HepG2 (cell line): ENCODE data around the gene ATP5MC2. TPM values are rescaled to one million over a fixed set of nuclear protein-coding genes. Genes with fewer than 3 reads are reported as not detected.
"Not testable (repeated sequence)": the region's sequence is repeated elsewhere in the genome, so short reads cannot be mapped to it uniquely, and the experiment has no call there.

Source experiments
- ATAC-seq: fragments of 200-7000 bp; cut with Tn5 transposase; 3 replicates; pipeline ENCODE4 v1.9.1; 2020; ENCODE audit warnings: mild to moderate bottlenecking, moderate library complexity
- BruUV-seq: library from RNA; stranded (reverse); fragments of 400-500 nt; replicated peaks from 2 replicates; lab custom pipeline; 2021; lab: Mats Ljungman, UMichigan
- CTCF ChIA-PET: fragments of 300-600 bp; formaldehyde crosslinking; extraction: SDS; loops from one replicate; lab custom pipeline; 2021; ENCODE audit warnings: low total read pairs, inconsistent platforms, low intra/inter-chr PET ratio; lab: Yijun Ruan, JAX
- POLR2A ChIA-PET: fragments of 350-600 bp; sonication (Branson Sonifier 250); formaldehyde crosslinking; loops from one replicate; lab custom pipeline; 2020; ENCODE audit warnings: antibody characterized with exemption, inconsistent platforms; lab: Yijun Ruan, JAX
- DNase-seq: peaks from one replicate; pipeline ENCODE4 v3.0.0-alpha.2; 2015; ENCODE audit warnings: low spot score
- FAIRE-seq: peaks from 3 replicates; lab custom pipeline; 2011; peaks lifted over from hg19 to GRCh38; lab: Jason Lieb, UNC
- H2AFZ ChIP-seq: one replicate; pipeline ENCODE4 v1.6.1; 2011; ENCODE audit warnings: low read length, inconsistent platforms
- H3K27ac ChIP-seq: fragments of 300-600 bp; 3 replicates; pipeline ENCODE4 v1.8.0; 2011; ENCODE audit warnings: mixed run types, mild to moderate bottlenecking, mixed read lengths, low read length, inconsistent platforms; ENCODE audit not compliant: insufficient read depth; ENCODE audit errors: extremely low read length
- H3K27me3 ChIP-seq, 2 experiments: fragments of 200-600 bp in 1 of 2; 2 replicates in 1 of 2; 3 replicates in 1 of 2; pipeline versions ENCODE4 v1.6.0 to v1.8.0; 2011; ENCODE audit warnings: low read length in 2 of 2, mild to moderate bottlenecking in 2 of 2, moderate library complexity in 2 of 2, inconsistent platforms in 1 of 2; ENCODE audit not compliant: insufficient read depth in 2 of 2, control insufficient read depth in 1 of 2
- H3K36me3 ChIP-seq, 2 experiments: fragments of 200-600 bp in 1 of 2; replicated peaks in 1 of 2; 2 replicates in 1 of 2; 3 replicates in 1 of 2; pipeline versions ENCODE4 v1.5.1 to v1.8.0; 2011; ENCODE audit warnings: low read length in 2 of 2, inconsistent platforms in 1 of 2; ENCODE audit not compliant: insufficient read depth in 2 of 2, control insufficient read depth in 1 of 2
- H3K4me1 ChIP-seq: 2 replicates; pipeline ENCODE4 v1.5.1; 2012; ENCODE audit warnings: low read length, inconsistent platforms; ENCODE audit not compliant: insufficient read depth
- H3K4me2 ChIP-seq: 2 replicates; pipeline ENCODE4 v1.6.0; 2011; ENCODE audit warnings: low read depth, low read length, inconsistent platforms
- H3K4me3 ChIP-seq, 3 experiments: fragments of 200-600 bp in 1 of 3; sonication (generic), shearing (Covaris generic) in 1 of 3; replicated peaks in 1 of 3; 2 replicates each; pipeline ENCODE4 v1.5.1; 2011 to 2016; ENCODE audit warnings: low read length in 3 of 3, inconsistent platforms in 2 of 3, low read depth in 2 of 3, mild to moderate bottlenecking in 2 of 3, control low read depth in 1 of 3, mixed read lengths in 1 of 3; ENCODE audit not compliant: insufficient read depth in 1 of 3
- H3K79me2 ChIP-seq: one replicate; pipeline ENCODE4 v1.6.1; 2011; ENCODE audit warnings: low read length, inconsistent platforms; ENCODE audit not compliant: insufficient read depth
- H3K9ac ChIP-seq: 2 replicates; pipeline ENCODE4 v1.6.0; 2011; ENCODE audit warnings: mild to moderate bottlenecking, low read depth, low read length, inconsistent platforms; ENCODE audit not compliant: insufficient read depth
- H3K9me3 ChIP-seq: 2 replicates; pipeline ENCODE4 v1.5.1; 2012; ENCODE audit warnings: mild to moderate bottlenecking, low read length
- H4K20me1 ChIP-seq: 2 replicates; pipeline ENCODE4 v1.6.0; 2011; ENCODE audit warnings: inconsistent platforms, mild to moderate bottlenecking, low read length, moderate library complexity; ENCODE audit not compliant: insufficient read depth
- DMAP1 ChIP-seq: IDR thresholded peaks from 2 replicates; pipeline ENCODE4 v1.6.1; 2016
- ZNF629 ChIP-seq: sonication (generic); formaldehyde crosslinking; conservative IDR thresholded peaks from 2 replicates; pipeline ENCODE4 v1.5.0; 2020; ENCODE audit warnings: missing genetic modification reagents
- WGBS: methylation state at CpG from one replicate; pipeline ENCODE4 v1.1.6; 2017; ENCODE audit warnings: low lambda C conversion rate; 5-methylcytosine and 5-hydroxymethylcytosine counted together
- in situ Hi-C: cut with HindIII; loops from 2 replicates; pipeline ENCODE4 v1.10.0; 2017; ENCODE audit warnings: low pct_unique_long_range_greater_than_20kb; ENCODE audit not compliant: extremely low pct_ligation_motif_present
- intact Hi-C: fragments of 100-400 bp; cut with micrococcal nuclease; formaldehyde crosslinking; loops from one replicate; pipeline ENCODE4 v1.10.0; 2022; ENCODE audit not compliant: unreplicated experiment
- polyA plus RNA-seq, 8 experiments: library from polyadenylated mRNA; depleted of rRNA in 3 of 8; stranded (reverse) in 7 of 8; unstranded in 1 of 8; fragments of >200 nt; fragmentation: Illumina TruSeq in 4 of 8; extraction: Trizol in 4 of 8; gene quantifications; 2 replicates each; pipeline versions ENCODE4 v1.2.1 to v1.2.3, GENCODE V29; 2011 to 2016; ENCODE audit warnings: low read depth in 4 of 8, missing spikeins in 1 of 8, mixed read lengths in 1 of 8; ENCODE audit not compliant: insufficient read depth in 1 of 8
- total RNA-seq, 5 experiments: library from RNA; depleted of rRNA; stranded (reverse); fragments of >200 nt; fragmentation: Illumina TruSeq; extraction: Trizol; gene quantifications; 2 replicates each; pipeline ENCODE4 v1.2.3, GENCODE V29; 2016; ENCODE audit warnings: low read depth in 1 of 5
- TF ChIP-seq, protein P1 (sequence below): sonication (generic); formaldehyde crosslinking; IDR thresholded peaks from 2 replicates; pipeline ENCODE4 v1.4.0; 2020; ENCODE audit warnings: missing genetic modification reagents; ENCODE audit errors: not compliant biosample characterization
- TF ChIP-seq, protein P2 (sequence below): sonication (generic); formaldehyde crosslinking; conservative IDR thresholded peaks from 2 replicates; pipeline ENCODE4 v1.5.0; 2020; ENCODE audit warnings: missing genetic modification reagents

ATP5MC2 gene
- total and polyA plus RNA-seq, 2 of the 13 experiments (the other 11 are each of a cell fraction or from before 2014, with no cell fraction given): 230 to 257 TPM

DNA sequence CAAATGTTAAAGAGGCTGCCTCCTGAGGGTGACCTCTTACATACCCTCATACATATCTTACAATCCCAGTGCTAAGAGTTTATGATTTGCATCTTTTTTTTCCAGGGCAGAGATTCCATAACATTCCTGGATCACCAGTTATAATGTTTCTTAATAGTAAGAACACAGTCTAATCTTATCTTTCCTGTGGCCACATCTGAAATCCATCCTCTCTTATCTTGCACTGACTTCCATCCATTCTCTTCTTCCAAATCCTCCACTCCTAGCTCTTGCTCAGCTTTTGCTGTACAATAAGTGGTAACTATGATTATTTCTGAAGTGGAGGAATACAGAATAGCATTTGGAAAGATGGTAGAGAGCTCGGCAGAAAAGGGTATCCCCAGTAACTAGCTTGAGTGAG is 45.1 kb upstream of the ATP5MC2 start (continued):
- TF ChIP-seq, protein P1, sequence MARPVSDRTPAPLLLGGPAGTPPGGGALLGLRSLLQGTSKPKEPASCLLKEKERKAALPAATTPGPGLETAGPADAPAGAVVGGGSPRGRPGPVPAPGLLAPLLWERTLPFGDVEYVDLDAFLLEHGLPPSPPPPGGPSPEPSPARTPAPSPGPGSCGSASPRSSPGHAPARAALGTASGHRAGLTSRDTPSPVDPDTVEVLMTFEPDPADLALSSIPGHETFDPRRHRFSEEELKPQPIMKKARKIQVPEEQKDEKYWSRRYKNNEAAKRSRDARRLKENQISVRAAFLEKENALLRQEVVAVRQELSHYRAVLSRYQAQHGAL (CRISPR knock-in tag): no peak
- TF ChIP-seq ZNF629 (CRISPR knock-in tag): no peak
- TF ChIP-seq, protein P2, sequence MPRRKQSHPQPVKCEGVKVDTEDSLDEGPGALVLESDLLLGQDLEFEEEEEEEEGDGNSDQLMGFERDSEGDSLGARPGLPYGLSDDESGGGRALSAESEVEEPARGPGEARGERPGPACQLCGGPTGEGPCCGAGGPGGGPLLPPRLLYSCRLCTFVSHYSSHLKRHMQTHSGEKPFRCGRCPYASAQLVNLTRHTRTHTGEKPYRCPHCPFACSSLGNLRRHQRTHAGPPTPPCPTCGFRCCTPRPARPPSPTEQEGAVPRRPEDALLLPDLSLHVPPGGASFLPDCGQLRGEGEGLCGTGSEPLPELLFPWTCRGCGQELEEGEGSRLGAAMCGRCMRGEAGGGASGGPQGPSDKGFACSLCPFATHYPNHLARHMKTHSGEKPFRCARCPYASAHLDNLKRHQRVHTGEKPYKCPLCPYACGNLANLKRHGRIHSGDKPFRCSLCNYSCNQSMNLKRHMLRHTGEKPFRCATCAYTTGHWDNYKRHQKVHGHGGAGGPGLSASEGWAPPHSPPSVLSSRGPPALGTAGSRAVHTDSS (CRISPR knock-in tag): no peak
- TF ChIP-seq, all 625 proteins: peak for 0

DNA sequence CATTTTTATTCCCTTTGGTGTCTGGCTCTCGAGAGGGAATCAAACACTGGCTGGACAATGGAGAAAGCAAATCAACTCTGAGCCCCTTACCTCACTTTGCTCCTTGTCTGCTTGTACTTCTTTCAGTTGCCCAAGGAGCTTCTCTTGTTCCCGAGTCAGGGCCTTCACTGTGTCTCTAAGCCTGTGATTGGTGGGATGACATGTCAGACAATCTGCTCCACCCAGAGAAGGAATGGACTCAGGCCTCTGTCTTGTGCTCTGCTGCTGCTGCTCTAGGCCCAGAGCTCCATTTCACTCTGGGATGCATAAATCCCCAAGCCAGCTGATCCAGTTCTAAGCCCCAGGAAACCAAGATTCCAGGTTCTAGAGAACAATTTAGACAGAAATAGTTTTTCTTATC is 43.8 kb upstream of the ATP5MC2 start:
- BruUV-seq: no TSS peak
- ATAC-seq: no peak
- Histone ChIP-seq H2AFZ (no peak overlapping the region), H3K4me3 (no peak overlapping the region), H3K36me3 (peaks cover 0 to 3% of the 10 kb centered on the region in 2 experiments; a peak in 3 of 5 replicates)
- POLR2A ChIA-PET: no interaction called here
- TF ChIP-seq DMAP1 (CRISPR knock-in tag): no peak
- TF ChIP-seq, all 625 proteins: peak for 0
- Histone ChIP-seq H3K79me2 (no peaks in the 10 kb centered on the region), H3K27me3 (no peaks in the 10 kb centered on the region), H3K27ac (no peak overlapping the region), H3K4me1 (no peaks in the 10 kb centered on the region), H4K20me1 (no peaks in the 10 kb centered on the region), H3K4me2 (no peak overlapping the region), H3K9ac (no peak overlapping the region), H3K9me3 (no peaks in the 10 kb centered on the region)
- FAIRE-seq (no peak), DNase-seq (no peak)
- in situ Hi-C loops (no loop called here), intact Hi-C loops (no loop called here)
- WGBS: 90% methylated on average over 2 of the region's 2 CpGs
- CTCF ChIA-PET: no interaction called here

DNA sequence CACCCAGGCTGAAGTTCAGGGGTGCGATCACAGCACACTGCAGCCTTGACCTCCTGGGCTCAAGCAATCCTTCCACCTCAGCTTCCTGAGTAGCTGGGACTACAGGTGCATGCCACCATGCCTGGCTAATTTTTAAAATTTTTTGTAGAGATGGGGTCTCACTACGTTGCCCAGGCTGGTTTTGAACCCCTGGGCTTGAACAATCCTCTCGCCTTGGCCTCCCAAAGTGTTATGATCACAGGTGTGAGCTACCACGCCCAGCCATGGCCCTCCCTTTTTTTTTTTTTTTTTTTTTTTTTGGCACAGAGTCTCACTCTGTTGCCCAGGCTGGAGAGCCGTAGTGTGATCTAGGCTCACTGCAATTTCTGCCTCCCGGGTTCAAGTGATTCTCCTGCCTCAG is 42.7 kb upstream of the ATP5MC2 start:
- in situ Hi-C loops, H3K79me2 ChIP-seq, H3K9me3 ChIP-seq, BruUV-seq, FAIRE-seq, H2AFZ ChIP-seq, H3K4me1 ChIP-seq, POLR2A ChIA-PET, H3K36me3 ChIP-seq, ATAC-seq, H3K27me3 ChIP-seq, DNase-seq, H4K20me1 ChIP-seq, H3K27ac ChIP-seq, H3K4me3 ChIP-seq, H3K4me2 ChIP-seq, H3K9ac ChIP-seq, CTCF ChIA-PET, intact Hi-C loops: not testable (repeated sequence)
- 95% methylated on average over 6 of the region's 6 CpGs for WGBS
